PFSK-1 (cell line): ENCODE results near the gene SPESP1.

Experiments used
- FOXP2 ChIP-seq: optimal IDR thresholded peaks from 2 replicates; pipeline ENCODE3; 2011; ENCODE audit warnings: borderline replicate concordance, control low read depth, inconsistent platforms; ENCODE audit not compliant: insufficient read depth; ENCODE audit errors: extremely low read length, extremely low read depth
- POLR2AphosphoS5 ChIP-seq: IDR thresholded peaks from 2 replicates; pipeline ENCODE4 v1.6.1; 2012; ENCODE audit warnings: low read depth, mild to moderate bottlenecking, control low read depth, low read length, moderate library complexity
- REST ChIP-seq, 2 experiments: IDR thresholded peaks; 2 replicates each; pipeline versions ENCODE4 v1.6.1 to v1.8.0; 2011 to 2012; ENCODE audit warnings: low read depth in 2 of 2, low read length in 2 of 2, control low read depth in 1 of 2, inconsistent platforms in 1 of 2, mild to moderate bottlenecking in 1 of 2, moderate library complexity in 1 of 2; ENCODE audit not compliant: insufficient read depth in 1 of 2
- SIN3A ChIP-seq: IDR thresholded peaks from 2 replicates; pipeline ENCODE4 v1.6.1; 2012; ENCODE audit warnings: mild to moderate bottlenecking, low read length, moderate library complexity, borderline replicate concordance; ENCODE audit not compliant: insufficient read depth
- TAF1 ChIP-seq: IDR thresholded peaks from 2 replicates; pipeline ENCODE4 v1.6.1; 2012; ENCODE audit warnings: low read length, control low read depth, borderline replicate concordance; ENCODE audit not compliant: insufficient read depth

Gene SPESP1

DNA sequence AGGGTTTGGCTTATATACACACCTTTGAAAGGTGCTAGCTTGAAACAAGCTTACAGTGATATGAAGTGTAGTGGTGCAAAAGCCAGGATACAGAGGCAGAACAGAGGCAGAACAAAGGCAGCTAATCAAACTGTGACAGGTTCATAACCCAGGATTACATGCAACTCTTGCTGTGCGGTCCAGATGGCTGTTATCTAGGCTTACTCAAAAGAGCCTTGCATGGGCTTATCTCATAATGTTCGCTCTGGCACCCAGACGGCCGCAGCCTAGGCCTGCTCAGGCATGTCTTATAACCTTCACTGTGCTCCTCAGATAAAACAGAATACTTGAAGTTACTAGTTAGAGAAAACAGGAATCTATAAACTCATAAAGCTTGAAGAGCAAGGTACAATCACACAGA lies 61.4 kb downstream of the SPESP1 start:
- TF ChIP-seq FOXP2 (no peak), POLR2AphosphoS5 (no peak), SIN3A (no peak)

DNA sequence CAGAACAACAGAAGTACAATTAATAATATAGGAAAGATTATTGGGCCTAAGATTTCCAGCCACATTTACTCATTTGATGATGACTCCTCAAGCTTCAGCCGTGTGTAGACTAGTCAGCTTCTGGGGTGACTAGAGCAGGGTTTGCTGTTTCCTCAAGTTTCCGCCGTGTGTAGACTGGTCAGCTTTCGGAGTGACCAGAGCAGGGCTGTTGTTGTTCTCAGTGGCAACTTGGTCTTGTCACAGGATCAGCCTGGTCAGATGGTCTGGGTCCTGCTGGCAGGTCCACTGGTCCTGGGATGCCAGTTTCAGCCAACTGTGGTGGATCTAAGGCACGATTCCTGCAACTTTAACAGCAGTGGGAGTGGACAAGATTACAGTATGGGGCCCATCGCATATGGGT lies 62.4 kb downstream of the SPESP1 start:
- TF ChIP-seq REST (IDR thresholded peaks at IDR 0.05; ENCODE audit: insufficient read depth in 1 of 2, low read depth in 2 of 2, low read length in 2 of 2) (no peak), FOXP2 (no peak), SIN3A (no peak), TAF1 (no peak), POLR2AphosphoS5 (no peak)

DNA sequence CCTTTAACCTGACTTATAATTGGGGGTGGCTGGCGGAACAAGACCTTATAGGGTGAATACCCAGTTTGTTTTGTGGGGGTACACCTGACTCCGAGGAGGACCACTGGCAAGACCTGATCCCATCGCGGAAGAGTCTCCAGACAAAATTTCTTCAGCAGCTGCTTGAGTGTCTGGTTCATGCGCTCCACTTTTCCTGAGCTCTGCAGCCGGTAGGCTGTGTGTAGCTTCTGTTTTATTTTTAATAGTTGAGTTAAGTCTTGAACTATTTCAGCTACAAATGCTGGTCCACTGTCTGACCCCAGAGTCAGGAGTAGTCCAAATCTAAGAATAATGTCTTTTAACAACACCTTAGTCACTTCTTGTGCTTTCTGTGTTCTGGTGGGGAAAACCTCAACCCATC lies 63.0 kb downstream of the SPESP1 start:
- no peak for TF ChIP-seq TAF1

DNA sequence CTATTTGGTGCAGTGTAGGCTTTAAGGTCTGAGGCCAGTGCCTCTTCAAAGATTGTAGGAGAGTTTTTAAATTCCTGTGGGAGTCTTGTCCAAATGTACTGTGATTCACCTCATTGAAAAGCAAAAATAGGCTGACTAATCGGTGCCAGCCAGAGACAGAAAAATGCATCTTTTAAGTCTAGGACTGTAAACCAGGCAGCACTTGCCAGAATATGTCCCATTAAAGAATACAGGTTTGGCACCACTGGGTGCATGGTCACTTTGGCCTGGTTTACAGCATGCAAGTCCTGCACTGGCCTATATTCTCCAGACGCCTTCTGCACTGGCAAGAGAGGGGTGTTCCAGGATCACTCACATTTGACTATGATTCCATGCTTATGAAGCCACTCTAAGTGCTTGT lies 63.8 kb downstream of the SPESP1 start:
- TF ChIP-seq FOXP2 = no peak
- no peak for TF ChIP-seq TAF1
- TF ChIP-seq SIN3A = no peak
- no peak for TF ChIP-seq REST (IDR thresholded peaks at IDR 0.05; ENCODE audit: insufficient read depth in 1 of 2, low read depth in 2 of 2, low read length in 2 of 2)
- no peak for TF ChIP-seq POLR2AphosphoS5

- TF ChIP-seq REST (IDR thresholded peaks at IDR 0.05; ENCODE audit: insufficient read depth in 1 of 2, low read depth in 2 of 2, low read length in 2 of 2) (no peak), SIN3A (no peak), TAF1 (no peak), POLR2AphosphoS5 (no peak), FOXP2 (no peak)
Measured at GRCh38 chr15:68994981-68995761, 64.8 kb downstream of the SPESP1 start.
